CD4-positive, alpha-beta T cell (primary cell): ENCODE results near the gene ODC1. TPM values are rescaled to one million over a fixed set of nuclear protein-coding genes. Genes with fewer than 3 reads are reported as not detected.
A peak's percentile ranks its signal among the peaks of the same experiment; 100 is the strongest.

Source experiments
- ATAC-seq: fragments of 200-7000 bp; cut with Tn5 transposase; one replicate; pipeline ENCODE4 v1.10.0; 2022; ENCODE audit warnings: mild to moderate bottlenecking; ENCODE audit not compliant: poor library complexity
- CTCF ChIA-PET: fragments of 350-600 bp; sonication (Branson Sonifier 250); formaldehyde crosslinking; loops from one replicate; lab custom pipeline; 2021; ENCODE audit warnings: antibody characterized with exemption, inconsistent platforms; lab: Charles Lee
- POLR2A ChIA-PET: fragments of 350-600 bp; sonication (Branson Sonifier 250); formaldehyde crosslinking; loops from one replicate; lab custom pipeline; 2021; ENCODE audit warnings: antibody characterized with exemption, inconsistent platforms; lab: Charles Lee
- DNase-seq, 14 experiments: peaks; one replicate each; pipeline ENCODE4 v3.0.0-alpha.2; 2013 to 2020; ENCODE audit warnings: mixed read lengths in 2 of 14
- H3K27ac ChIP-seq, 2 donors: one replicate each; pipeline versions ENCODE4 v1.5.1 to v1.7.0; 2013; ENCODE audit warnings: low read length in 2 of 2, low read depth in 1 of 2, mild to moderate bottlenecking in 1 of 2
- H3K27me3 ChIP-seq, 2 experiments: 1 replicate in 1 of 2; 2 replicates in 1 of 2; pipeline versions ENCODE4 v1.6.1 to v1.7.0; 2013; ENCODE audit warnings: low read length in 2 of 2, control low read depth in 1 of 2, mild to moderate bottlenecking in 1 of 2, moderate library complexity in 1 of 2; ENCODE audit not compliant: insufficient read depth in 2 of 2, control insufficient read depth in 1 of 2
- H3K36me3 ChIP-seq: one replicate; pipeline ENCODE4 v1.6.1; 2013; ENCODE audit warnings: low read length, control low read depth; ENCODE audit not compliant: insufficient read depth
- H3K4me1 ChIP-seq: one replicate; pipeline ENCODE4 v1.6.1; 2013; ENCODE audit warnings: low read length, control low read depth; ENCODE audit not compliant: insufficient read depth
- H3K4me3 ChIP-seq: one replicate; pipeline ENCODE4 v1.5.1; 2013; ENCODE audit warnings: mild to moderate bottlenecking, low read length, moderate library complexity
- H3K9me3 ChIP-seq, 2 experiments: 1 replicate in 1 of 2; 2 replicates in 1 of 2; pipeline versions ENCODE4 v1.6.1 to v1.7.0; 2013; ENCODE audit warnings: low read length in 2 of 2, mild to moderate bottlenecking in 2 of 2, control low read depth in 1 of 2, moderate library complexity in 1 of 2; ENCODE audit not compliant: control insufficient read depth in 1 of 2, insufficient read depth in 1 of 2
- H3K27ac Mint-ChIP-seq: one replicate; pipeline ENCODE4 v1.8.0; 2020; ENCODE audit warnings: mixed read lengths
- H3K27me3 Mint-ChIP-seq: one replicate; pipeline ENCODE4 v1.8.0; 2021; ENCODE audit warnings: mixed read lengths
- H3K36me3 Mint-ChIP-seq: one replicate; pipeline ENCODE4 v1.8.0; 2021; ENCODE audit warnings: low read depth, mixed read lengths
- H3K4me1 Mint-ChIP-seq: one replicate; pipeline ENCODE4 v1.8.0; 2021; ENCODE audit warnings: low read depth, mixed read lengths
- H3K4me3 Mint-ChIP-seq: one replicate; pipeline ENCODE4 v1.8.0; 2020; ENCODE audit warnings: mild to moderate bottlenecking, mixed read lengths
- H3K9me3 Mint-ChIP-seq: one replicate; pipeline ENCODE4 v1.8.0; 2020; ENCODE audit warnings: mixed read lengths
- intact Hi-C, 2 experiments: fragments of 100-400 bp; cut with DNase I in 1 of 2; cut with micrococcal nuclease in 1 of 2; formaldehyde crosslinking; loops; one replicate each; pipeline versions ENCODE4 v1.15.1 to v1.9.0; 2023 to 2025; cut with DNase I, micrococcal nuclease
- total RNA-seq, 174 experiments: library from RNA in 2 of 174; stranded (reverse) in 2 of 174; gene quantifications; one replicate each; pipeline ENCODE4 v1.2.3 and lab custom pipeline; 2021 to 2026
- TF ChIP-seq, protein P1 (sequence below): fragments of 200-600 bp; IDR thresholded peaks from one replicate; pipeline ENCODE4 v1.8.0; 2022; ENCODE audit warnings: antibody characterized with exemption, mild to moderate bottlenecking

ODC1 gene
- total RNA-seq, 2 experiments from 2014 or later, result 162 to 164 TPM

DNA sequence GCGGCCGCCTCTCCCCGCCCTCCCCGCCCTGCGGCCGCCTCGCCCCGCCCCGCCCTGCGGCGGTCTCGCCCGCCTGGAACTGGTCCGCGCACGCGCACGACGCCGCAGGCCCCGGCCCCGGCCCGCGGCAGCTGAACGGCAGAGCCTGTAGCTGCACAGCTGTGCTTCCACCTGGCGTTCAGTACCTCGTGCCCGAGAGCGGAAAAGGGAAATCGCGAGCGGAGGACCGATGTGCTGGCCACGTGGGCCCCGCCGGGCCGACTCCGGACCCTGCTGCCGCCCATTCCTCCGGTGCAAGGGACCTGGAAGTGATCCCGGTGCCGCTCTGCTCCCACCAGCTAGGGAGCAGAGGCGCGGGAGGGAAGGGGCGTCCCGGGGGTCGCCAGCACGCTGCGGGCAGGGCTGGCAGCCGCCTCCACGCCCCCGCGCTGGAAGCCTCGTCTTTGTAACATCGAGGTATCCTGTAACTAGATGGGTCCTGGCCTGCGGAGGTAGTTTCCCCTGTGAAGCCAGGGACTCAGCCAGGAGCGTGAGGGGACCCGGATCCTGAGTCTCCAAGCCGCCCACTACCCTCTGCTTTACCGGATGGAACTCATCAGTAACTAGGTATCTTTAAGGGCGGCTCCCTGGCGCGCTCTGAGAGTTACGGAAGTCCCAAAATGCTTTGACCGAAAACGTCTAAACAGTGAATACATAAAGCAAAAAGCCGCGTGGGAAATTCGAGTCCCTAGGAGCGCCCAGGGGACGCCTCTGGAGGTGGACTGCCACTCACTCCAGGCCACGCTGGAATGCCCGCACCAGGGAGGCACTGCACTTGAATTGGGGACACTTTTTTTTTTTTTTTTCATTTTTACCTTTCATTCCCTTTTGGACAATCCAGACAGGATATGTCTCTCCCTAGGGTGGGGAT is 704 bp upstream of the ODC1 start:
- Mint-ChIP-seq H3K4me3 (peak overlapping the region; percentile 86), H3K36me3 (peaks cover 18% of the 10 kb centered on the region), H3K9me3 (no peaks in the 10 kb centered on the region), H3K27me3 (no peaks in the 10 kb centered on the region), H3K27ac (peak overlapping the region; percentile 87), H3K4me1 (peaks cover 50% of the 10 kb centered on the region)
- peak in 13 of 14 experiments; percentile 71 to 98 (median 94) for DNase-seq
- ATAC-seq, result peak; percentile 67
- POLR2A ChIA-PET, result interaction anchor here (0.7 to 3.0 kb wide), 26 partner anchors 12 to 1025 kb away, joined by 3 to 74 read pairs (median 5); partner anchors contain the start of genes ADAM17, CPSF3, HPCAL1 and ITGB1BP1
- TF ChIP-seq, protein P1, sequence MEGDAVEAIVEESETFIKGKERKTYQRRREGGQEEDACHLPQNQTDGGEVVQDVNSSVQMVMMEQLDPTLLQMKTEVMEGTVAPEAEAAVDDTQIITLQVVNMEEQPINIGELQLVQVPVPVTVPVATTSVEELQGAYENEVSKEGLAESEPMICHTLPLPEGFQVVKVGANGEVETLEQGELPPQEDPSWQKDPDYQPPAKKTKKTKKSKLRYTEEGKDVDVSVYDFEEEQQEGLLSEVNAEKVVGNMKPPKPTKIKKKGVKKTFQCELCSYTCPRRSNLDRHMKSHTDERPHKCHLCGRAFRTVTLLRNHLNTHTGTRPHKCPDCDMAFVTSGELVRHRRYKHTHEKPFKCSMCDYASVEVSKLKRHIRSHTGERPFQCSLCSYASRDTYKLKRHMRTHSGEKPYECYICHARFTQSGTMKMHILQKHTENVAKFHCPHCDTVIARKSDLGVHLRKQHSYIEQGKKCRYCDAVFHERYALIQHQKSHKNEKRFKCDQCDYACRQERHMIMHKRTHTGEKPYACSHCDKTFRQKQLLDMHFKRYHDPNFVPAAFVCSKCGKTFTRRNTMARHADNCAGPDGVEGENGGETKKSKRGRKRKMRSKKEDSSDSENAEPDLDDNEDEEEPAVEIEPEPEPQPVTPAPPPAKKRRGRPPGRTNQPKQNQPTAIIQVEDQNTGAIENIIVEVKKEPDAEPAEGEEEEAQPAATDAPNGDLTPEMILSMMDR, result no peak
- Histone ChIP-seq H3K4me3 (peak overlapping the region; percentile 63), H3K27ac (peak overlapping the region; percentile 84 to 86), H3K4me1 (peaks cover 47% of the 10 kb centered on the region), H3K9me3 (no peaks in the 10 kb centered on the region), H3K36me3 (peaks cover 10% of the 10 kb centered on the region), H3K27me3 (no peaks in the 10 kb centered on the region)
- intact Hi-C loops, result loop anchor here (1.0 to 10.0 kb wide), 9 partner anchors 44 to 1027 kb away; partner anchors contain the start of genes CPSF3 (in 1 of the 2), GRHL1 (in 1 of the 2), HPCAL1 (in 1 of the 2) and ITGB1BP1 (in 1 of the 2)
- CTCF ChIA-PET, result interaction anchor here (0.5 to 5.6 kb wide), 7 partner anchors 14 to 465 kb away, joined by 3 to 34 read pairs (median 6); no protein-coding TSS in a partner anchor

DNA sequence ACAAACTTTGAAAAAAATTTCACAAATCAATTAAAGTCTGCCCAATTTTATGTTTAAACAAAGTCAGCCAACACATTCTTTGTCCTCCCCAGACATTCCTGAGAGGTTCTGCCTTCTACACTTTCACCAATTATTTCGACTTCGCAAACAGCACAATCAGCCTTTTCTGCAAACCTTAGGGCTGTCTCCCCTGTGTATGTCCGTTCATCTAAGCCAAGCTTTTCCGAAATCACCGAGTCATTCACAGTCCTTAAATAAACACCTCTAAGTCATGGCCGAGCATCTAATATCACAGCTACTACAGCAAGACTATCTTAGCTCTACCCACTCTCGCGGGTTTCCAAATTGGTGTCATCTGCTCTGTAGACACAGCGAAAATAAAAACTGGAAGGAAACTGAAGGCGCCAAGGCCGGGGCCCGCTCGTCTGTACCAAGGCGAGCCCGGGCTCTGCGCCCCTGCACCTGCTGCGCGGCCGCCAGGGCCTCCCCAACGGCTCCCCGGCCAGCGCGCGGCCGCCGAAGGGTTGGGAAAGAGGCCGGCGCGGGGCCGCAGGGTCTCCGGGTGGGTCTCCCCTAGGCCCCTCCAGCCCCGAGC is 730 bp downstream of the ODC1 start:
- Mint-ChIP-seq H3K4me1 (peaks cover 44% of the 10 kb centered on the region), H3K27me3 (no peaks in the 10 kb centered on the region), H3K36me3 (peaks cover 31% of the 10 kb centered on the region), H3K9me3 (no peaks in the 10 kb centered on the region), H3K4me3 (peak overlapping the region; percentile 84), H3K27ac (peak overlapping the region; percentile 60)
- intact Hi-C loops, result loop anchor here (5.0 to 10.0 kb wide), 6 partner anchors 220 to 1025 kb away; partner anchors contain the start of genes CPSF3 (in 1 of the 2), GRHL1 (in 1 of the 2), ITGB1BP1 (in 1 of the 2) and RRM2 (in 1 of the 2)
- Histone ChIP-seq H3K36me3 (peaks cover 24% of the 10 kb centered on the region), H3K27ac (peak overlapping the region in 1 of 2 donors; percentile 5), H3K4me3 (peak overlapping the region; percentile 44), H3K9me3 (no peaks in the 10 kb centered on the region), H3K4me1 (peaks cover 44% of the 10 kb centered on the region), H3K27me3 (no peaks in the 10 kb centered on the region)
- ChIA-PET POLR2A (interaction anchor here (0.8 to 3.0 kb wide), 20 partner anchors 11 to 1024 kb away, joined by 3 to 74 read pairs (median 7); partner anchors contain the start of genes ADAM17, CPSF3, HPCAL1 and ITGB1BP1), CTCF (interaction anchor here (0.8 to 5.6 kb wide), 8 partner anchors 13 to 463 kb away, joined by 3 to 34 read pairs (median 5); no protein-coding TSS in a partner anchor)
- DNase-seq, result peak in 4 of 14 experiments; percentile 18 to 56 (median 38)
- TF ChIP-seq, protein P1, result no peak
- ATAC-seq, result peak; percentile 5

GRCh38 chr2:10446631-10447030 is 1.5 kb downstream of the ODC1 start:
- Mint-ChIP-seq H3K4me3 (peak overlapping the region; percentile 66), H3K9me3 (no peaks in the 10 kb centered on the region), H3K27me3 (no peaks in the 10 kb centered on the region), H3K36me3 (peaks cover 39% of the 10 kb centered on the region), H3K27ac (peak overlapping the region; percentile 60), H3K4me1 (peaks cover 44% of the 10 kb centered on the region)
- ChIA-PET POLR2A (interaction anchor here (0.8 to 3.0 kb wide), 4 partner anchors 11 to 143 kb away, joined by 3 to 74 read pairs (median 32); partner anchors contain the start of gene HPCAL1), CTCF (interaction anchor here (0.6 to 5.6 kb wide), 5 partner anchors 12 to 374 kb away, joined by 3 to 34 read pairs (median 6); no protein-coding TSS in a partner anchor)
- DNase-seq (no peak), ATAC-seq (no peak)
- no peak overlapping the region for H3K27ac ChIP-seq
- peaks cover 31% of the 10 kb centered on the region for H3K36me3 ChIP-seq
- H3K4me1 ChIP-seq, result peaks cover 44% of the 10 kb centered on the region
- H3K9me3 ChIP-seq, result no peaks in the 10 kb centered on the region
- intact Hi-C loops, result loop anchor here (5.0 to 10.0 kb wide), 6 partner anchors 221 to 1024 kb away; partner anchors contain the start of genes CPSF3 (in 1 of the 2), GRHL1 (in 1 of the 2), ITGB1BP1 (in 1 of the 2) and RRM2 (in 1 of the 2)
- peak overlapping the region; percentile 44 for H3K4me3 ChIP-seq
- TF ChIP-seq, protein P1, result no peak
- H3K27me3 ChIP-seq, result no peaks in the 10 kb centered on the region
